ENCODE measurements around the gene STMP1. TPM values are rescaled to one million over a fixed set of nuclear protein-coding genes. Genes with fewer than 3 reads are reported as not detected.

STMP1 gene
- total RNA-seq, 1 donor from 2014 or later, result 22.1 TPM

DNA sequence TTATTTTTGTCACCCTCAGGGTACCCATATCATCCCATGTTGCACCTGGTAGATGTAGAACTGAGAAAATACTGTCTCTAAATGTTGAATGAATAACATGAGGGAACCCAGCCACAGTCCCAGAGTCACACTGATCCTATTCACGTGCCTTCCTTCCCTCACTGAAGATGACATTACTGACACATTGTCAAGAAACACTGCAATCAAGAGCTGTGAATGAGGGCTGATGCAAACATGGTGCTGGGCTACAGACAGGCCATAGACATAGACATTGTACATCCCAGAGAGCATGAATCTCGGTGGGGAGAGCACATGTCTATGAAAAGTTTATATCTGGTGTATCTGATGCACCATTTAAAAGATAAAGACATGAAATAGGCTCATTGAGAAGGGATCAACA, 55.9 kb downstream of the STMP1 start:
- no peak for DNase-seq (ENCODE audit: extremely low read depth, low read depth, low spot score)

DNA sequence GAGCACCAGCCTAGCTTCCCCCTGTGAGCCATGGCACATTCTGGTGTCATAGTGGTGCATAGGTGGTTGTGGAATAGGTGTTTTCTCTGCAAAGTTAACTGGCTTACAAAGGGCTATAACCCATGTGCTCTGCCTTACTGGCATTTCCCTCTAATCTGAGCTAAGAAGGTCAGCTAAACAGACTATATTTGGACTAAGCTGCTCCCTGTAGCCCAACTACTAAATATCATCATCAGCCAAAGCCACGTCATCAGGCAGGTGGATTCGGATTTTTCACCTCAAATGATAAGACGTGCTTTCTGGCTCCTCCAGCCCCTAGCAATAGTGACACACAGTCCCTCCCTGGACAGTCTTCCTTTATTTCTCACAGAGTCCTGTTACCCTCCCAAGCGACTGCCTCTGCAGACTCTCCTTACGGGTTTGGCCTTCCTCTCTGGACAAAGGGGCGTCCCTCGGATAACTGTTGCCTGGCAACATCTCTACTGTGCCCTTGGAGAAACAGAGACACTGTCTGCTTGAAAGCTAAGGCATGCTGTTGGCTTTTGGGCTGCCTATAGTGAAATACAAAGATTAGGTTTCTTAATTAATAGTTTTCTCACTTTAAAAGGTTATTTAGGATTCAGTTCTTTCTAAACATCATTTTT, 56.6 kb downstream of the STMP1 start:
- DNase-seq (ENCODE audit: extremely low read depth, low read depth, low spot score), result no peak

DNA sequence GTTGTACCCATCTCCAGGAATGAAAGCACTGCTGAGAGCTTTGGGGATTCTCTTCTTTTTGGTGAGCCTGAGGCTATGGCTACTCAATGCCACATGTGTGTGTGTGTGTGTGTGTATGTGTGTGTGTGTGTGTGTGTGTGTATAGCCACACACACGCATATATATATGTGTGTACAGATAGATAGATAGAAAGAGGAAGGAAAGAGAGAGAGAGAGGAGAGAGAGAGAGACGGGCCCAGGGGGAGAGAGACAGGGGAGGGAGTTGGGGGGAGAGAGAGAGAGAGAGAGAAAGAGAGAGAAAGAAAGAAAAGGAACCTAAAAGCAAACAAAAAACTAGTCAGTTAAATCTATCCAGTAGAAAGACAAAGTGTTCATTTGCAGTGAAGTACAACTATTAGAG, 57.4 kb downstream of the STMP1 start:
- no peak for DNase-seq (ENCODE audit: extremely low read depth, low read depth, low spot score)

DNA sequence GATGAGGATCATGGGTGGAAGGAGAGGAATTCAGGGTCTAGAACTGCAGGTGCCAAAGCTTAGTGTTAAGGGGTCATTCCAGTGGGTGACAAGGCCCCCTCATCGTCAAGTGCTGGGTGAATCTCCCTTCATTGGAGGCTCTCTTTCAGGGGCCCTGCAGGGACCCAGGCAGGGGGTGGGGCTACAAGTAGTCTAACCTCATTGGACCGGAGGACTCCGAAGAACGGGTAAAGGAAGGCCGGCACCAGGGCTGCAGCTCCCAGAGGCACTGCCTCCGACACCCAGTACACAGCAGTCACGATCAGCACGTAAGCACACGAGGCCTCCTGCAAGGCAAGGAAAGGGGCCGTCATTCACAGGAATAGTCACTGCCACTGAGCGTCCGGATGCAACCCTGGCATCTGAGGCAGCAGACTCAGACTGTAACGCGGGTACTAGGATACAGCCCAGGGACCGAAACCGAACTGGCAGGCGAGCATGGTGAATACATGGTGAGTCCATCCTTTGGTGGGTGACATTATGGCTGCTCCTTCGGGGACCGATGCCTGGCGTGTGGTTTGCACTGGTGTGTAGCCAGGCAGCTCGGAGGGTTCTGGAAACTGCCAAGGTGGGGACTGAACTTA, 59.0 kb downstream of the STMP1 start:
- DNase-seq (ENCODE audit: extremely low read depth, low read depth, low spot score), result no peak

DNA sequence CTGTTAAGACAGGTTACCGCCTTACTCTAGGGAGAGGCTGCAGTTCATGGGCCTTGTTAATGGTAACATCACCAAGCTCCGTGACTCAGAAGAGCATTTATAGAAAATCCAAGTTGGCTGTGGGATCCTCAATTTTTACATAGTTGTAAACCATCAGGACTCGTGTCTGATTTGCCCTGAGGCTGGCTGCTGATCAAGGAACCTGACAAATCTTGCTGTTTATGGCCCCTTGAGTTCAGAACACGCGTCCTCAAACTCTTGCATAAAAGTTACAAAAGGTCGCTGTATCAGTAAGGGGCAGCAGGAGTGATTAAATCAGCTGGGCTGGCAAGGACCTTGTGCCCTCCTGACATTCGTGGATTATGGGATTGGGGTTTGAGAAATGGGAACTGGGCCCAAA, 61.1 kb downstream of the STMP1 start:
- DNase-seq (ENCODE audit: extremely low read depth, low read depth, low spot score), result no peak

Other genes with a start within 250 kb of the STMP1 start
- 10.0 and 16.0 TPM in 2 replicates for gene CNOT4, start 152.4 kb upstream of the STMP1 start, total RNA-seq
- gene NUP205, start 104.6 kb upstream of the STMP1 start, total RNA-seq, result 44.1 and 52.1 TPM in 2 replicates
- not detected in 2 replicates for gene SLC13A4, start 65.7 kb downstream of the STMP1 start, total RNA-seq
- gene FAM180A, start 86.3 kb downstream of the STMP1 start, total RNA-seq, result not detected in 2 replicates

Measured in glomerular endothelial cell (primary cell).